ENCODE results near the gene UBE2D3.
"Not testable (repeated sequence)": the region's sequence is repeated elsewhere in the genome, so short reads cannot be mapped to it uniquely, and the experiment has no call there.

UBE2D3 gene

GRCh38 chr4:102819588-102820365 is 7.6 kb downstream of the UBE2D3 start:
- Histone ChIP-seq H3K9me3 (ENCODE audit: control insufficient read depth in 1 of 2, low read length in 2 of 2) (no peaks in the 10 kb centered on the region), H3K4me1 (ENCODE audit: control insufficient read depth in 1 of 2, insufficient read depth in 2 of 2, low read length in 2 of 2) (peaks cover 72 to 79% of the 10 kb centered on the region in 2 donors), H3K36me3 (ENCODE audit: control insufficient read depth in 1 of 2, insufficient read depth in 2 of 2, low read length in 2 of 2) (peaks cover 6 to 7% of the 10 kb centered on the region in 2 donors), H3K27me3 (ENCODE audit: control insufficient read depth in 1 of 2, insufficient read depth in 2 of 2, low read length in 2 of 2) (no peaks in the 10 kb centered on the region), H3K4me3 (ENCODE audit: low read depth in 1 of 2, low read length in 2 of 2) (peak overlapping the region in 1 of 2 donors; percentile 26), H3K27ac (ENCODE audit: low read depth, low read length) (peak overlapping the region; percentile 35), H3K9ac (ENCODE audit: low read depth in 1 of 2, low read length in 2 of 2) (peak overlapping the region in 1 of 2 donors; percentile 5)

GRCh38 chr4:102819100-102819499 is 8.3 kb downstream of the UBE2D3 start:
- not testable (repeated sequence) for H3K27ac ChIP-seq (ENCODE audit: low read depth, low read length); H3K4me3 ChIP-seq (ENCODE audit: low read depth in 1 of 2, low read length in 2 of 2); H3K27me3 ChIP-seq (ENCODE audit: control insufficient read depth in 1 of 2, insufficient read depth in 2 of 2, low read length in 2 of 2); H3K9ac ChIP-seq (ENCODE audit: low read depth in 1 of 2, low read length in 2 of 2); H3K36me3 ChIP-seq (ENCODE audit: control insufficient read depth in 1 of 2, insufficient read depth in 2 of 2, low read length in 2 of 2); H3K9me3 ChIP-seq (ENCODE audit: control insufficient read depth in 1 of 2, low read length in 2 of 2)
- H3K4me1 ChIP-seq (ENCODE audit: control insufficient read depth in 1 of 2, insufficient read depth in 2 of 2, low read length in 2 of 2) = peaks cover 66 to 74% of the 10 kb centered on the region in 2 donors

- Histone ChIP-seq H3K36me3 (ENCODE audit: control insufficient read depth in 1 of 2, insufficient read depth in 2 of 2, low read length in 2 of 2) (peaks cover under 1 to 16% of the 10 kb centered on the region in 2 donors), H3K9me3 (ENCODE audit: control insufficient read depth in 1 of 2, low read length in 2 of 2) (no peaks in the 10 kb centered on the region), H3K4me1 (ENCODE audit: control insufficient read depth in 1 of 2, insufficient read depth in 2 of 2, low read length in 2 of 2) (peaks cover 56 to 66% of the 10 kb centered on the region in 2 donors), H3K27ac (ENCODE audit: low read depth, low read length) (no peak overlapping the region), H3K9ac (ENCODE audit: low read depth in 1 of 2, low read length in 2 of 2) (no peak overlapping the region), H3K27me3 (ENCODE audit: control insufficient read depth in 1 of 2, insufficient read depth in 2 of 2, low read length in 2 of 2) (no peaks in the 10 kb centered on the region), H3K4me3 (ENCODE audit: low read depth in 1 of 2, low read length in 2 of 2) (no peak overlapping the region)
Measured at GRCh38 chr4:102817613-102818268, 9.6 kb downstream of the UBE2D3 start.

- Histone ChIP-seq H3K4me3 (ENCODE audit: low read depth in 1 of 2, low read length in 2 of 2) (no peak overlapping the region), H3K4me1 (ENCODE audit: control insufficient read depth in 1 of 2, insufficient read depth in 2 of 2, low read length in 2 of 2) (peaks cover 52 to 62% of the 10 kb centered on the region in 2 donors), H3K9ac (ENCODE audit: low read depth in 1 of 2, low read length in 2 of 2) (no peak overlapping the region), H3K36me3 (ENCODE audit: control insufficient read depth in 1 of 2, insufficient read depth in 2 of 2, low read length in 2 of 2) (peaks cover 1 to 16% of the 10 kb centered on the region in 2 donors), H3K27ac (ENCODE audit: low read depth, low read length) (no peak overlapping the region), H3K27me3 (ENCODE audit: control insufficient read depth in 1 of 2, insufficient read depth in 2 of 2, low read length in 2 of 2) (no peaks in the 10 kb centered on the region), H3K9me3 (ENCODE audit: control insufficient read depth in 1 of 2, low read length in 2 of 2) (no peaks in the 10 kb centered on the region)
Measured at GRCh38 chr4:102817021-102817605, 10.2 kb downstream of the UBE2D3 start.

GRCh38 chr4:102815981-102816380 is 11.4 kb downstream of the UBE2D3 start:
- H3K36me3 ChIP-seq (ENCODE audit: control insufficient read depth in 1 of 2, insufficient read depth in 2 of 2, low read length in 2 of 2) = peaks cover 6 to 18% of the 10 kb centered on the region in 2 donors
- no peak overlapping the region for H3K4me3 ChIP-seq (ENCODE audit: low read depth in 1 of 2, low read length in 2 of 2)
- no peaks in the 10 kb centered on the region for H3K9me3 ChIP-seq (ENCODE audit: control insufficient read depth in 1 of 2, low read length in 2 of 2)
- H3K27me3 ChIP-seq (ENCODE audit: control insufficient read depth in 1 of 2, insufficient read depth in 2 of 2, low read length in 2 of 2) = no peaks in the 10 kb centered on the region
- peaks cover 44 to 52% of the 10 kb centered on the region in 2 donors for H3K4me1 ChIP-seq (ENCODE audit: control insufficient read depth in 1 of 2, insufficient read depth in 2 of 2, low read length in 2 of 2)
- no peak overlapping the region for H3K9ac ChIP-seq (ENCODE audit: low read depth in 1 of 2, low read length in 2 of 2)
- H3K27ac ChIP-seq (ENCODE audit: low read depth, low read length) = no peak overlapping the region

GRCh38 chr4:102809691-102810090 is 17.7 kb downstream of the UBE2D3 start:
- Histone ChIP-seq H3K27ac (ENCODE audit: low read depth, low read length) (no peak overlapping the region), H3K36me3 (ENCODE audit: control insufficient read depth in 1 of 2, insufficient read depth in 2 of 2, low read length in 2 of 2) (peaks cover 23 to 40% of the 10 kb centered on the region in 2 donors), H3K27me3 (ENCODE audit: control insufficient read depth in 1 of 2, insufficient read depth in 2 of 2, low read length in 2 of 2) (no peaks in the 10 kb centered on the region), H3K9ac (ENCODE audit: low read depth in 1 of 2, low read length in 2 of 2) (no peak overlapping the region), H3K4me1 (ENCODE audit: control insufficient read depth in 1 of 2, insufficient read depth in 2 of 2, low read length in 2 of 2) (peaks cover 3 to 5% of the 10 kb centered on the region in 2 donors), H3K4me3 (ENCODE audit: low read depth in 1 of 2, low read length in 2 of 2) (no peak overlapping the region), H3K9me3 (ENCODE audit: control insufficient read depth in 1 of 2, low read length in 2 of 2) (no peaks in the 10 kb centered on the region)

GRCh38 chr4:102809190-102809589 is 18.2 kb downstream of the UBE2D3 start:
- no peaks in the 10 kb centered on the region for H3K9me3 ChIP-seq (ENCODE audit: control insufficient read depth in 1 of 2, low read length in 2 of 2)
- H3K4me1 ChIP-seq (ENCODE audit: control insufficient read depth in 1 of 2, insufficient read depth in 2 of 2, low read length in 2 of 2) = peaks cover 3 to 5% of the 10 kb centered on the region in 2 donors
- H3K4me3 ChIP-seq (ENCODE audit: low read depth in 1 of 2, low read length in 2 of 2) = no peak overlapping the region
- H3K27ac ChIP-seq (ENCODE audit: low read depth, low read length) = no peak overlapping the region
- H3K27me3 ChIP-seq (ENCODE audit: control insufficient read depth in 1 of 2, insufficient read depth in 2 of 2, low read length in 2 of 2) = no peaks in the 10 kb centered on the region
- H3K9ac ChIP-seq (ENCODE audit: low read depth in 1 of 2, low read length in 2 of 2) = no peak overlapping the region
- H3K36me3 ChIP-seq (ENCODE audit: control insufficient read depth in 1 of 2, insufficient read depth in 2 of 2, low read length in 2 of 2) = peaks cover 23 to 44% of the 10 kb centered on the region in 2 donors

- no peak overlapping the region for H3K27ac ChIP-seq (ENCODE audit: low read depth, low read length)
- H3K4me3 ChIP-seq (ENCODE audit: low read depth in 1 of 2, low read length in 2 of 2) = no peak overlapping the region
- H3K27me3 ChIP-seq (ENCODE audit: control insufficient read depth in 1 of 2, insufficient read depth in 2 of 2, low read length in 2 of 2) = no peaks in the 10 kb centered on the region
- H3K9ac ChIP-seq (ENCODE audit: low read depth in 1 of 2, low read length in 2 of 2) = no peak overlapping the region
- no peaks in the 10 kb centered on the region for H3K9me3 ChIP-seq (ENCODE audit: control insufficient read depth in 1 of 2, low read length in 2 of 2)
- peaks cover 0 to 3% of the 10 kb centered on the region in 2 donors for H3K4me1 ChIP-seq (ENCODE audit: control insufficient read depth in 1 of 2, insufficient read depth in 2 of 2, low read length in 2 of 2)
- peaks cover 24 to 47% of the 10 kb centered on the region in 2 donors for H3K36me3 ChIP-seq (ENCODE audit: control insufficient read depth in 1 of 2, insufficient read depth in 2 of 2, low read length in 2 of 2)
Measured at GRCh38 chr4:102808009-102808408, 19.3 kb downstream of the UBE2D3 start.

- Histone ChIP-seq H3K27ac (ENCODE audit: low read depth, low read length) (no peak overlapping the region), H3K27me3 (ENCODE audit: control insufficient read depth in 1 of 2, insufficient read depth in 2 of 2, low read length in 2 of 2) (no peaks in the 10 kb centered on the region), H3K9ac (ENCODE audit: low read depth in 1 of 2, low read length in 2 of 2) (no peak overlapping the region), H3K4me1 (ENCODE audit: control insufficient read depth in 1 of 2, insufficient read depth in 2 of 2, low read length in 2 of 2) (peaks cover 0 to 3% of the 10 kb centered on the region in 2 donors), H3K9me3 (ENCODE audit: control insufficient read depth in 1 of 2, low read length in 2 of 2) (no peaks in the 10 kb centered on the region), H3K4me3 (ENCODE audit: low read depth in 1 of 2, low read length in 2 of 2) (no peak overlapping the region), H3K36me3 (ENCODE audit: control insufficient read depth in 1 of 2, insufficient read depth in 2 of 2, low read length in 2 of 2) (peaks cover 28 to 52% of the 10 kb centered on the region in 2 donors)
Measured at GRCh38 chr4:102807345-102807744, 20.0 kb downstream of the UBE2D3 start.

GRCh38 chr4:102799816-102800215 is 27.5 kb downstream of the UBE2D3 start:
- Histone ChIP-seq H3K9ac (ENCODE audit: low read depth in 1 of 2, low read length in 2 of 2) (no peak overlapping the region), H3K36me3 (ENCODE audit: control insufficient read depth in 1 of 2, insufficient read depth in 2 of 2, low read length in 2 of 2) (peaks cover 46 to 89% of the 10 kb centered on the region in 2 donors), H3K27ac (ENCODE audit: low read depth, low read length) (no peak overlapping the region), H3K4me3 (ENCODE audit: low read depth in 1 of 2, low read length in 2 of 2) (no peak overlapping the region), H3K27me3 (ENCODE audit: control insufficient read depth in 1 of 2, insufficient read depth in 2 of 2, low read length in 2 of 2) (no peaks in the 10 kb centered on the region), H3K4me1 (ENCODE audit: control insufficient read depth in 1 of 2, insufficient read depth in 2 of 2, low read length in 2 of 2) (no peaks in the 10 kb centered on the region), H3K9me3 (ENCODE audit: control insufficient read depth in 1 of 2, low read length in 2 of 2) (no peaks in the 10 kb centered on the region)

Data from duodenal mucosa (tissue), 2 donors.